Epidermal melanocyte (primary cell): Measurements from ENCODE around the gene SPRYD7.
"Not testable (repeated sequence)": the region's sequence is repeated elsewhere in the genome, so short reads cannot be mapped to it uniquely, and the experiment has no call there.

Source experiments
- DNase-seq: peaks from one replicate; pipeline ENCODE4 v3.0.0; 2011; ENCODE audit warnings: low spot score; ENCODE audit not compliant: insufficient read length

Gene SPRYD7, protein sequence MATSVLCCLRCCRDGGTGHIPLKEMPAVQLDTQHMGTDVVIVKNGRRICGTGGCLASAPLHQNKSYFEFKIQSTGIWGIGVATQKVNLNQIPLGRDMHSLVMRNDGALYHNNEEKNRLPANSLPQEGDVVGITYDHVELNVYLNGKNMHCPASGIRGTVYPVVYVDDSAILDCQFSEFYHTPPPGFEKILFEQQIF

GRCh38 chr13:49936075-49936967 is at the start of gene SPRYD7:
Gene SPRYD7 (minus strand): TSS chr13:49936340. CDS start chr13:49936235, 105 bp downstream.
- peak; percentile 70 for DNase-seq

DNA sequence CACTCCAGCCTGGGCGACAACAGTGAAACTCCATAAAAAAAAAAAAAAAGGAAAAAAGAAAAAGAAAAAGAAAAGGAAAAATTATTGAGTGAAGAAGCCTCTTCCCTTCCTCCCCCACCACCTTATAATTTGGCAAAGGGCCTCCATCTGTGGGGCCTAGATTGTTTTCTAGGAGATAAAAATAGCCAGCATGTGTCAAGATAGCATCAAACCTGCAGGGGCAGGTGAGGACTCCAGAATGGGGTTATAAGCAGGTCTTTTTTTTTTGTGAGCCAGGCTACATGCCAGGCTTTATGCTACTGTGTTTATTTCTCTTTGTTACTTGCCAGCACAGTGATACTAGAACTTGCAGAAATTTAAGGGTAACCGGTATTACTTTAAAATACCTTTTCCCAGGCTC is 49.0 kb upstream of the SPRYD7 start:
- no peak for DNase-seq

DNA sequence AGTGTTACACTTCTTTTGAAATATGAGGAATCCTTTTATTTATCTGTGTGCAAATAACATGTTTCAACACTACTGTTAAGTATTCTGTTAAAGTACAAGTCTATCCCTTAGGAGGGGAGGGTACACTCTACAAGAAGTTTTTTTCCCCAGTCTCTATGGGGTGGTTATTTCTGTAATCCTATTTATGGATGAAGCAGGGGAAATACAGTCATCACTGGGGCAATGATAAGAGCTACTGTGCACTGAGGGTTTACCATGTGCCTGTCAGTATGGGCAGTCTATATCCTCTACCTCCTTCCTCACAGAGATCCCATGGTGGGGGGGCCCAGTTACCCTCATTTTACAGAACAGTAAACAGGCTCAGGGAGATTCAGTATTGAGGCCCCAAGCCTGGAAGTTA is 44.1 kb upstream of the SPRYD7 start:
- no peak for DNase-seq

- DNase-seq, result no peak
These were observed 41.9 kb upstream of the SPRYD7 start for GRCh38 chr13:49977992-49978391.

DNA sequence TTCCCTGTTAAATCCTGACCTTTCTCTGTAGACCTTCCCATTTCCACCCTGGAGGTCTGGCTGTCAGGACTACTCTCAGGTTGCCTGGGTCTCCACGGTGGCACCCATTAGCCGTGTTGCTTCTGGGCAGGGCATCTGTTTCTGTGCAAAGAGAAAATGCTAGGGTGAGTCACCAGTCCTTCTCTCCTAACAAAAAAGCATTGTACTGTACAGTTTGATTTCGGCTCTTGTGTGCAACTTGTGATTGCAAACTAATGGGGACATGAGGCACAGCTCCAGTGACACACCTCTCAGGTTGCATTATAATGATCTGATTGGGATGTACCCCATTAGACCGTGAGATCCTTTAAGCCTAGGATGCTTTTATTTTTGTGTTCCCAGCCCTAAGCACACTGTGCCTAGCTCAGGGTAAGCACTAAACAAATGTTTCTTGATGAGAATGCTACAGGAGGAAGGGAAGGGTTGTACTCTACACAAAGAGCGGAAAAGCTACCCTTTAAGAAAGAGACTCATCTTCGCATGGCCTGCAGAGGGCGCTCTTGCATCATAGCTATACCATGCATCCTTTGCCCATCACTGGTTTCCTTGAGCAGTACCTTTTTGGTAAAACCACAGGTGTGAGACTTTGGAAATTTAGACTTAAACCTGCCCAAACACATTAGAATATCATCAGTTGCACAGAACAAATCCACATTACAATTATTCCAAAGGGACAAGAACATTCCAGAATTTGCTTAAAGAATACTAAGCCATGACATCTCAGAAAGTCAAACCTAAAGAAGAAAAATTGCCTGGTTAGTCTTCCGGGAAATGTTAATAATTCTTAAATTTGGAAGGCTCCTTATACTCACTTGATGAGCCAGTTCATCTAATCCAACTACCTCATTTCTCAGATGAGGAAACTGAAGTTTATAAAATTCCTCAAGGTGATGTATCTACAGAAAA is 40.4 kb upstream of the SPRYD7 start:
- peak; percentile 66 for DNase-seq

GRCh38 chr13:49975826-49976225 is 39.7 kb upstream of the SPRYD7 start:
- no peak for DNase-seq

DNA sequence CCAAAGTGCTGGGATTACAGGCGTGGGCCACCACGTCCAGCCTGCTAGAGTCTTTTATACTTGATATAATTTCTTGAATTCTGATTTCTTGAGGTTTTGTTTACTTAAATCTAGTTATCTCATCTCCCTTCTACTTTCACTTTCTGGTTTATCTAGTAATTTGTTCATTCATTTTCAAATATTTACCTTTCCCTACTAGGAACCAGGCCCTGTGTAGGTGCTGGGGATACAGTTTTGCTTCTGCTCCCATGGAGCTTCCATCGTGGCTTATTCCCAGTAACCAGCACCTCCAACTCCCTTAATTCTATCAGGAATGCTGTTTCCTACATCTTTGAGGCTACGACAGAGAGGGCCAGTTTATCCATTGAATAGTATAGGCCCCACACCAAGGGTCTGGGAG is 36.6 kb upstream of the SPRYD7 start:
- DNase-seq, result no peak

- no peak for DNase-seq
These were observed 31.3 kb upstream of the SPRYD7 start for GRCh38 chr13:49967456-49967855.

GRCh38 chr13:49958321-49958720 is 22.2 kb upstream of the SPRYD7 start:
- DNase-seq, result no peak

DNA sequence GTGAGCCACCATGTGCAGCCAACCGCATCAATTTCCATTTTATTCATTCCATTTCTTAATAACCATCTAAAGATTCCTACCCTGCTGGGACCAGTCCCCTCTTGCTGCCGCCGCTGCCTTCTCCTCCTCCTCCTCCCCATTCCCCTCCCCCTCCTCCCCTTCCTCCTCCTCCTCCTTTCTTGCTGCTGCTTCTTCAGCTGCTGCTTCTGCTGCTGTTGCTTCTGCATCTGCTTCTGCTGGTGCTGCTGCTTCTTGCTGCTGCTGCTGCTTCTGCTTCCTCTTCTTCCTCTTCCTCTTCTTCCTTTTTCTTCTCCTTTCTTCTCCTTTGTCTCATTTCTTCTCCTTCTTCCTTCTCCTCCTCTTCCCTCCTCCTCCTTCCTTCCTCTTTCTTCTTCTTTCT is 20.0 kb upstream of the SPRYD7 start:
- no peak for DNase-seq

- no peak for DNase-seq
These were observed 18.7 kb upstream of the SPRYD7 start for GRCh38 chr13:49954674-49955455.

DNA sequence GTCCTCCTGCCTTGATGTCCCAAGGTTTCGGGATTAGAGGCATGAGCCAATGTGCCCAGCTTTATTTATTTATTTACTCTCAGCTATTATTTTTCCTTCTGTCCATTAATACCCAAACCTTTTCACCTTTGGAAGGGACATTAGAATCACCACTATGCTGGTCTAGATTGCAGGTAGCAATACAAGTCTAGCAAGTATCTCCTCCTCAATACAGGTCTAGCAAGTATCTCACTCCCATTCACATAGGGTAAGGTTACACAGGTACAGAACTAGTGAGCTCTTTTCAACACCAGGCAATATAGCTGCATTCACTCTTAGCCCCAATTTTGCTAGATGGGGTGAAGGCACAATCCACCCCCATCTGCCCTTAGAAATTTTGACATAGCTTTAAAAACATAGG is 17.4 kb upstream of the SPRYD7 start:
- no peak for DNase-seq

- no peak for DNase-seq
These were observed 15.8 kb upstream of the SPRYD7 start for GRCh38 chr13:49951754-49952535.

DNA sequence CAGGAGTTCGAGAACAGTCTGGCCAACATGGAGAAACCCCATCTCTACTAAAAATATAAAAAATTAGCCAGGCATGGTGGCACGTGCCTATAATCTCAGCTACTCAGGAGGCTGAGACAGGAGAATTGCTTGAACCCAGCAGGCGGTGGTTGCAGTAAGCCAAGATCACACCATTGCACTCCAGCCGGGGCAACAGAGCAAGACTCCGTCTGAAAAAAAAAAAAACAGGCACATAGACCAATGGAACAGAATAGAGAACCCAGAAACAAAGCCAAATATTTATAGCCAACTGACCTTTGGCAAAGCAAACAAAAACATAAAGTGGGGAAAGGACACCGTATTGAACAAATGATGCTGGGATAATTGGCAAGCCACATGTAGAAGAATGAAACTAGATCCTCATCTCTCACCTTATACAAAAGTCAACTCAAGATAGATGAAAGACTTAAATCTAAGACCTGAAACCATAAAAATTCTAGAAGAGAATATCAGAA is 12.7 kb upstream of the SPRYD7 start:
- not testable (repeated sequence) for DNase-seq

GRCh38 chr13:49939321-49939720 is 3.2 kb upstream of the SPRYD7 start:
- DNase-seq, result no peak

GRCh38 chr13:49938921-49939320 is 2.8 kb upstream of the SPRYD7 start:
- no peak for DNase-seq

GRCh38 chr13:49938314-49938713 is 2.2 kb upstream of the SPRYD7 start:
- DNase-seq, result no peak

- DNase-seq, result no peak
These were observed 781 bp upstream of the SPRYD7 start for GRCh38 chr13:49936968-49937273.

DNA sequence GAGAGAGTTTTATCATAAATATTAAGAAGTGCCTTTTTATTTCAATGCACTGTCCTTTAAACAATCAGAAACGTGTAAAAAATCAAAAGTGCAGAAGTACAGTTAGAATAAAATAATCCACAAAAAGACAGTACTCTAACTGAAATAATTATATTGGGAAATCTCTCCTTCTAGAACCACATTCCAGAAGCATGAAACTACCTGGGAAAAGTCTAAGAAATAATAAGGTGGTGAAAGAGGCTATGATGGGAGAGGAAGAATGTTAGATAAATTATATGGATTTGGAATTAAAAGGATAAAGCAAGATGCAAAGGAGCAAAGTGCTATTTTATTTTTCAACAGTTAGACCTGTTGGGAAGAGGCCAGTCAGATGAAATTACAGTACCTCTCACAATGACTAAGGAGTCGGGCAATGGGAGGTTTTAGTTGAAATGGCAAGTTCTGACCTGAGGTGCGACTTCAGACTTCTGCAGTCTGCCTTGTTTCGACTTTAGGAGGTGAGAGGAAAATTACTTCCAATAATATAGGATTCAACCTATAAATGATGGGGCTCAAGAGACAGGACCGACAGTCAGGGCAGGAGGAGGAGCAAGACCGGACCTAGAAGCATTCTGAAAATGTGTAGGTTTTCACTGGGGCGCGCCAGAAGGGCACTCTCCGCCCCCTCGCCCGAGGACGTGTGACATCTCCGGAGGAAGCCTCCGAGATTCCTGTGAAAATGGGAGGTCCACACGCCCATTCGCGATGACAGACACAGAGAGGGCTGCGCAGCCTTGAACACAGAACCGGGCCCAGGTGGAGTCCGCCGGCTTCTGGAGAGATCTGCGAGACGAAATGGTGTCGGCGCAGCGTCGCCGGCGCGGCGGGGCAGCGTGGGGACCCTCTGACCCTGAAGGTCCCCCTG is 717 bp downstream of the SPRYD7 start:
- no peak for DNase-seq
